OCI-LY1 (cell line): ENCODE measurements around the gene ALDH16A1.

Source experiments
- EZH2 ChIP-seq: fragments of 200-600 bp; sonication (generic), shearing (Covaris generic); IDR thresholded peaks from 2 replicates; pipeline ENCODE4 v1.8.0; 2017; ENCODE audit warnings: borderline replicate concordance, mixed run types, mild to moderate bottlenecking, antibody characterized with exemption, low read length, moderate library complexity, mixed read lengths
- TF ChIP-seq, protein P1 (sequence below): fragments of 200-600 bp; sonication (generic), shearing (Covaris generic); IDR thresholded peaks from 2 replicates; pipeline ENCODE4 v1.5.1; 2017; ENCODE audit warnings: mild to moderate bottlenecking, antibody characterized with exemption, low read length, moderate library complexity, mixed read lengths

DNA sequence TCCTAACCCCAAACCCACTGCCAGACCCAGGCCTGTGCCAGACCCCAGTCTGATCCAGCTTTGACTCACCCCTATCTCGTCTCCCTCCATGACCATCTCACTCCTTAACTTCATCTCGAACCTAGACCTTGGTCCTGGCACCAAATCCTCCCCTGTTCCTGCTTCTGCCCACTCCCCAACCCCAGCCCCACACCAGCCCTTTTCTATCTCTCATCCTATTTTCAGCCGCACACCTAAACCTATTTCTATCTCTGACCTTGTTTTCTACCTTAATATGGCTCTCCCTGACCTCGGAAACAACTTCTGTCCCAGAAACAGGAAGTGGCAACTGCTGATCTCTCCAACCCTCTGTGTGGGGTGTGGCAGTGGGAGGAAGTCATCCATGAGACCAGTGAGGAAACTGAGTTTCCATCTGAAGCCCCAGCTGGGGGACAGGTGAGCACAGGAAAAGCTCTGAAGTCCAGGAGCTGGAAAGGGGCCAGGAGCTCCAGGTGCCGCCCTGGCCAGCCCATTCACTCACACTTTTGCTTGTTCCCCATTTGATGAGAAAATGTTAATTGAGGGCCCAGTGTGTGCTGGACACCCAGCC, 43.5 kb upstream of the ALDH16A1 start:
- TF ChIP-seq, protein P1, sequence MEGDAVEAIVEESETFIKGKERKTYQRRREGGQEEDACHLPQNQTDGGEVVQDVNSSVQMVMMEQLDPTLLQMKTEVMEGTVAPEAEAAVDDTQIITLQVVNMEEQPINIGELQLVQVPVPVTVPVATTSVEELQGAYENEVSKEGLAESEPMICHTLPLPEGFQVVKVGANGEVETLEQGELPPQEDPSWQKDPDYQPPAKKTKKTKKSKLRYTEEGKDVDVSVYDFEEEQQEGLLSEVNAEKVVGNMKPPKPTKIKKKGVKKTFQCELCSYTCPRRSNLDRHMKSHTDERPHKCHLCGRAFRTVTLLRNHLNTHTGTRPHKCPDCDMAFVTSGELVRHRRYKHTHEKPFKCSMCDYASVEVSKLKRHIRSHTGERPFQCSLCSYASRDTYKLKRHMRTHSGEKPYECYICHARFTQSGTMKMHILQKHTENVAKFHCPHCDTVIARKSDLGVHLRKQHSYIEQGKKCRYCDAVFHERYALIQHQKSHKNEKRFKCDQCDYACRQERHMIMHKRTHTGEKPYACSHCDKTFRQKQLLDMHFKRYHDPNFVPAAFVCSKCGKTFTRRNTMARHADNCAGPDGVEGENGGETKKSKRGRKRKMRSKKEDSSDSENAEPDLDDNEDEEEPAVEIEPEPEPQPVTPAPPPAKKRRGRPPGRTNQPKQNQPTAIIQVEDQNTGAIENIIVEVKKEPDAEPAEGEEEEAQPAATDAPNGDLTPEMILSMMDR = no peak
- TF ChIP-seq EZH2 = no peak
